GM12878 (cell line): Measurements from ENCODE around the gene OVOL1. TPM values are rescaled to one million over a fixed set of nuclear protein-coding genes. Genes with fewer than 3 reads are reported as not detected.

Experiments
- ATAC-seq: fragments of 200-7000 bp; cut with Tn5 transposase; 3 replicates; pipeline ENCODE4 v1.9.1; 2020; ENCODE audit warnings: mild to moderate bottlenecking, moderate library complexity
- BruUV-seq: library from RNA; stranded (reverse); fragments of 400-500 nt; replicated peaks from 2 replicates; lab custom pipeline; 2021; lab: Mats Ljungman, UMichigan
- CTCF ChIA-PET: fragments of 300-600 bp; sonication (Branson Sonifier 250); formaldehyde crosslinking; extraction: SDS; loops from one replicate; lab custom pipeline; 2021; ENCODE audit warnings: inconsistent platforms; lab: Yijun Ruan, JAX
- POLR2A ChIA-PET: fragments of 350-600 bp; formaldehyde crosslinking; extraction: SDS; loops from one replicate; lab custom pipeline; 2021; ENCODE audit warnings: inconsistent platforms; lab: Charles Lee
- RAD21 ChIA-PET: fragments of 300-600 bp; sonication (Branson Sonifier 250); formaldehyde crosslinking; loops from one replicate; lab custom pipeline; 2023; ENCODE audit warnings: antibody characterized with exemption; ENCODE audit not compliant: unreplicated experiment; lab: Charles Lee
- SMC1A ChIA-PET: fragments of 300-600 bp; sonication (Branson Sonifier 250); formaldehyde crosslinking; loops from one replicate; lab custom pipeline; 2023; ENCODE audit not compliant: unreplicated experiment, uncharacterized antibody; lab: Charles Lee
- DNase-seq: peaks from one replicate; pipeline ENCODE4 v3.0.0-alpha.2; 2011; ENCODE audit warnings: low read depth, low spot score
- FAIRE-seq: peaks from 3 replicates; lab custom pipeline; 2011; peaks lifted over from hg19 to GRCh38; lab: Jason Lieb, UNC
- H2AFZ ChIP-seq: 2 replicates; pipeline ENCODE4 v1.6.0; 2011; ENCODE audit warnings: low read depth, low read length, control low read depth; ENCODE audit not compliant: control insufficient read depth
- H3K27ac ChIP-seq: 2 replicates; pipeline ENCODE4 v1.5.1; 2011; ENCODE audit warnings: control low read depth; ENCODE audit not compliant: control insufficient read depth, insufficient read depth
- H3K27me3 ChIP-seq, 2 experiments: replicated peaks in 1 of 2; 2 replicates each; pipeline versions ENCODE4 v1.6.0 to v1.6.1; 2011; ENCODE audit warnings: low read length in 1 of 2; ENCODE audit not compliant: control insufficient read depth in 2 of 2, insufficient read depth in 2 of 2
- H3K36me3 ChIP-seq, 2 experiments: 2 replicates each; pipeline ENCODE4 v1.5.1; 2011; ENCODE audit warnings: low read length in 1 of 2; ENCODE audit not compliant: control insufficient read depth in 2 of 2, insufficient read depth in 2 of 2
- H3K4me1 ChIP-seq: 2 replicates; pipeline ENCODE4 v1.6.1; 2011; ENCODE audit warnings: mild to moderate bottlenecking, low read length, moderate library complexity, mixed read lengths; ENCODE audit not compliant: control insufficient read depth, insufficient read depth
- H3K4me2 ChIP-seq: 2 replicates; pipeline ENCODE4 v1.6.0; 2011; ENCODE audit warnings: control low read depth; ENCODE audit not compliant: control insufficient read depth, insufficient read depth
- H3K4me3 ChIP-seq: fragments of 200-600 bp; sonication (generic); 2 replicates; pipeline ENCODE4 v1.5.1; 2016
- H3K79me2 ChIP-seq: 2 replicates; pipeline ENCODE4 v1.6.0; 2011; ENCODE audit warnings: low read length; ENCODE audit not compliant: control insufficient read depth, insufficient read depth
- H3K9ac ChIP-seq: 2 replicates; pipeline ENCODE4 v1.8.0; 2011; ENCODE audit warnings: low read length, control low read depth, mixed read lengths; ENCODE audit not compliant: control insufficient read depth, insufficient read depth
- H3K9me3 ChIP-seq: replicated peaks from 3 replicates; pipeline ENCODE4 v1.5.1; 2011; ENCODE audit warnings: mild to moderate bottlenecking, low read length; ENCODE audit not compliant: control insufficient read depth, insufficient read depth
- H4K20me1 ChIP-seq: 2 replicates; pipeline ENCODE4 v1.6.0; 2011; ENCODE audit not compliant: control insufficient read depth, insufficient read depth
- KAT2A ChIP-seq: conservative IDR thresholded peaks from 2 replicates; pipeline ENCODE4 v1.6.1; 2011; ENCODE audit warnings: low read depth, low read length; ENCODE audit not compliant: control insufficient read depth
- RAD51 ChIP-seq: fragments of 450-650 bp; IDR thresholded peaks from 2 replicates; pipeline ENCODE4 v1.6.1; 2016; ENCODE audit warnings: moderate library complexity, mild to moderate bottlenecking, inconsistent platforms
- WRNIP1 ChIP-seq: IDR thresholded peaks from 2 replicates; pipeline ENCODE4 v1.6.1; 2011; ENCODE audit warnings: low read depth, low read length, improper control_type of control experiment, borderline replicate concordance
- WGBS: methylation state at CpG from one replicate; pipeline ENCODE4 v1.1.6; 2016; ENCODE audit warnings: low lambda C conversion rate; ENCODE audit not compliant: insufficient replicate concordance, insufficient coverage; ENCODE audit errors: missing lambda C conversion rate; 5-methylcytosine and 5-hydroxymethylcytosine counted together
- in situ Hi-C: fragments of 300-500 bp; cut with MboI; formaldehyde crosslinking; loops from 9 replicates; pipeline ENCODE4 v1.14.3; 2018; ENCODE audit warnings: mixed read lengths
- intact Hi-C: fragments of 100-400 bp; cut with micrococcal nuclease; formaldehyde crosslinking; loops from one replicate; pipeline ENCODE4 v1.14.2; 2022; ENCODE audit not compliant: unreplicated experiment
- polyA plus RNA-seq, 11 experiments: library from polyadenylated mRNA; depleted of rRNA in 4 of 11; unstranded in 6 of 11; stranded (reverse) in 5 of 11; fragments of >200 nt; fragmentation: Nextera tagmentation in 4 of 11; fragmentation: Illumina TruSeq in 1 of 11; extraction: Ambion mirVana in 4 of 11; extraction: Trizol in 1 of 11; gene quantifications; 1 replicate in 1 of 11; 2 replicates in 10 of 11; pipeline versions ENCODE4 v1.2.1 to v1.2.3, GENCODE V29; 2011 to 2016; ENCODE audit warnings: inconsistent platforms in 2 of 11, missing spikeins in 2 of 11, low read depth in 1 of 11
- total RNA-seq, 4 experiments: library from RNA; depleted of rRNA in 3 of 4; stranded (reverse); fragments of >200 nt in 3 of 4; fragmentation: Illumina TruSeq in 1 of 4; extraction: Trizol in 1 of 4; gene quantifications; 2 replicates each; pipeline versions ENCODE4 v1.2.1 to v1.2.3, GENCODE V29; 2013 to 2021

OVOL1 gene
- total and polyA plus RNA-seq, 10 of the 15 experiments (the other 5 are each of a cell fraction or from before 2014, with no cell fraction given), result 0.04 to 0.96 (median 0.09) TPM; not detected in 7

GRCh38 chr11:65793625-65794400 is 7.0 kb downstream of the OVOL1 start:
- no peaks in the 10 kb centered on the region for H3K36me3 ChIP-seq
- H3K4me3 ChIP-seq, result no peak overlapping the region
- DNase-seq, result no peak
- H3K79me2 ChIP-seq, result no peaks in the 10 kb centered on the region
- in situ Hi-C loops, result no loop called here
- RAD21 ChIA-PET, result interaction anchor here (1.8 kb wide), 1 partner anchor 14 kb away, joined by 5 read pairs; the partner anchor contains the start of gene AP5B1
- FAIRE-seq, result no peak
- no peak overlapping the region for H3K4me2 ChIP-seq
- intact Hi-C loops, result no loop called here
- WGBS, result 89% methylated on average over 28 of the region's 29 CpGs
- no peak overlapping the region for H2AFZ ChIP-seq
- no peaks in the 10 kb centered on the region for H4K20me1 ChIP-seq
- no peak for TF ChIP-seq RAD51
- no peak for TF ChIP-seq KAT2A
- TF ChIP-seq WRNIP1, result no peak
- peaks cover 17% of the 10 kb centered on the region for H3K4me1 ChIP-seq
- no peaks in the 10 kb centered on the region for H3K9me3 ChIP-seq
- no peak overlapping the region for H3K9ac ChIP-seq
- BruUV-seq, result no TSS peak
- CTCF ChIA-PET, result interaction anchor here (1.0 to 2.6 kb wide), 3 partner anchors 9 to 14 kb away, joined by 3 to 13 read pairs (median 5); no protein-coding TSS in a partner anchor
- ATAC-seq, result no peak
- no peaks in the 10 kb centered on the region for H3K27me3 ChIP-seq
- SMC1A ChIA-PET, result interaction anchor here (1.1 kb wide), 1 partner anchor 19 kb away, joined by 3 read pairs; no protein-coding TSS in a partner anchor
- POLR2A ChIA-PET, result interaction anchor here (1.0 to 1.1 kb wide), 2 partner anchors 8 to 15 kb away, joined by 3 read pairs; no protein-coding TSS in a partner anchor
- no peak overlapping the region for H3K27ac ChIP-seq
